PC-9 (cell line): ENCODE results near the gene DOCK2. TPM values are rescaled to one million over a fixed set of nuclear protein-coding genes. Genes with fewer than 3 reads are reported as not detected.

Experiments used
- BruUV-seq: library from RNA; stranded (reverse); fragments of 400-500 nt; replicated peaks from 2 replicates; lab custom pipeline; 2021; lab: Mats Ljungman, UMichigan
- CTCF ChIA-PET: fragments of 300-600 bp; sonication (Branson Sonifier 250); formaldehyde crosslinking; loops from one replicate; lab custom pipeline; 2022; ENCODE audit warnings: antibody characterized with exemption; lab: Charles Lee
- POLR2A ChIA-PET: fragments of 300-600 bp; sonication (Branson Sonifier 250); formaldehyde crosslinking; loops from one replicate; lab custom pipeline; 2022; ENCODE audit warnings: antibody characterized with exemption; ENCODE audit not compliant: unreplicated experiment; lab: Charles Lee
- DNase-seq, 2 experiments: peaks; one replicate each; pipeline versions ENCODE4 v3.0.0 to v3.0.0-alpha.2; 2015 to 2022; ENCODE audit warnings: mixed read lengths in 1 of 2
- H2AFZ ChIP-seq: fragments of 200-600 bp; sonication (generic); 2 replicates; pipeline ENCODE4 v1.8.1; 2017; ENCODE audit warnings: antibody characterized with exemption
- H3F3A ChIP-seq: fragments of 200-600 bp; sonication (generic); 2 replicates; pipeline ENCODE4 v1.8.1; 2017; ENCODE audit warnings: antibody characterized with exemption, mild to moderate bottlenecking, low read depth; ENCODE audit not compliant: insufficient read depth
- H3K27ac ChIP-seq: fragments of 200-600 bp; sonication (generic); 2 replicates; pipeline ENCODE4 v1.6.1; 2016; ENCODE audit warnings: mixed run types
- H3K27me3 ChIP-seq: fragments of 200-600 bp; sonication (generic); 2 replicates; pipeline ENCODE4 v1.6.1; 2016; ENCODE audit warnings: low read depth, mixed run types; ENCODE audit not compliant: insufficient read depth
- H3K36me3 ChIP-seq: fragments of 200-600 bp; sonication (generic); 2 replicates; pipeline ENCODE4 v1.6.1; 2016; ENCODE audit warnings: low read depth, mixed run types
- H3K4me1 ChIP-seq: fragments of 200-600 bp; sonication (generic); replicated peaks from 2 replicates; pipeline ENCODE4 v1.6.1; 2016; ENCODE audit warnings: mixed run types; ENCODE audit not compliant: insufficient read depth
- H3K4me2 ChIP-seq: fragments of 200-600 bp; sonication (generic); 2 replicates; pipeline ENCODE4 v1.6.1; 2017; ENCODE audit warnings: mixed run types
- H3K4me3 ChIP-seq: fragments of 200-600 bp; sonication (generic); 2 replicates; pipeline ENCODE4 v1.6.1; 2016; ENCODE audit warnings: mixed run types
- H3K79me2 ChIP-seq: fragments of 200-600 bp; sonication (generic); 2 replicates; pipeline ENCODE4 v1.6.1; 2017; ENCODE audit warnings: low read depth, mixed run types
- H3K9me2 ChIP-seq: fragments of 200-600 bp; sonication (generic); 2 replicates; pipeline ENCODE4 v1.8.1; 2017; ENCODE audit warnings: mild to moderate bottlenecking; ENCODE audit not compliant: insufficient read depth
- H3K9me3 ChIP-seq: fragments of 200-600 bp; sonication (generic); 2 replicates; pipeline ENCODE4 v1.8.1; 2016; ENCODE audit warnings: low read depth; ENCODE audit not compliant: insufficient read depth
- H4K20me1 ChIP-seq: fragments of 200-600 bp; sonication (generic); 2 replicates; pipeline ENCODE4 v1.8.1; 2017; ENCODE audit not compliant: insufficient read depth
- EZH2 ChIP-seq: fragments of 200-600 bp; sonication (generic); IDR thresholded peaks from 2 replicates; pipeline ENCODE4 v1.8.0; 2017; ENCODE audit warnings: antibody characterized with exemption, low read depth
- intact Hi-C: fragments of 100-400 bp; cut with micrococcal nuclease; formaldehyde crosslinking; loops from one replicate; pipeline ENCODE4 v1.10.0; 2022; ENCODE audit not compliant: unreplicated experiment
- total RNA-seq: library from RNA; stranded (reverse); gene quantifications from 2 replicates; pipeline ENCODE4 v1.2.3, GENCODE V29; 2021
- TF ChIP-seq, protein P1 (sequence below): fragments of 200-600 bp; sonication (generic); conservative IDR thresholded peaks from 2 replicates; pipeline ENCODE4 v1.6.1; 2017; ENCODE audit warnings: mixed run types, antibody characterized with exemption, mild to moderate bottlenecking, moderate library complexity

DOCK2 gene
- total RNA-seq, 1 experiment from 2014 or later = 0.41 TPM

DNA sequence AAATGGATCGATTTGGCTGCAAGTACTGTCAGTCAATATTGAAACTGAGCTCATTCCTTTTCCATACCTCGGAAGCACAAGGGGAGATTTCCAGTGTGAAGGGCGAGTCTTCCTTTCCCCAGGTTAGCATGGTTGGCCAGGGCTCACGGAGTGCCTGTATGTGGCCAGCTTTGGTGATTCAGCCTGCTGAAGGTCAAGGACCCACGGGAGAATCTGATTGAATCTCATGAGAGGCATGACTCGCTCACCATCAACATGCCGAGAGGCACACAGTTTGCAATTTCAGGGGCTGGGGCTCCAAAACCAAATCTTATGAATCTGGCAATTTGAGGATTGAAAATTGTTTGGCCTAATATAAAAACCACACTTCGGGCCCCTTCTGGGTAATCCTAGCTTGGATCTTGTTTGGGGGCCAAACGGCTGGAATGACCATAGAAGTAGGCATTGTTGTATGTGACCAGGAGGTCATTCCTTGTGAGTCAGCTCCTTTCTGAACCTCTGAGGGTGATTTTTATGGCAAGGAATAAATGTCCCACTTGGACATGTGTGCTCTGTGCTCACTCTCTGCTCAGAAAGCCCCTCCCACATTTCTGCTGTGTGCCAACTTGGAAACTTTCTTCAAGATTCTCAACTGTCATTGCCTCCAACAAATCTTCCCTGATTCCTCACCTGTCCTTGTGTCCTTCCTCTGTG, 69.8 kb downstream of the DOCK2 start:
- Histone ChIP-seq H3K4me2 (no peak overlapping the region), H3K4me3 (no peak overlapping the region), H3K79me2 (no peaks in the 10 kb centered on the region), H3K9me2 (no peaks in the 10 kb centered on the region), H4K20me1 (no peaks in the 10 kb centered on the region), H3K36me3 (no peaks in the 10 kb centered on the region), H3K4me1 (no peaks in the 10 kb centered on the region), H3F3A (no peaks in the 10 kb centered on the region), H3K27me3 (no peaks in the 10 kb centered on the region), H3K9me3 (no peaks in the 10 kb centered on the region), H2AFZ (no peak overlapping the region), H3K27ac (no peak overlapping the region)
- DNase-seq = no peak
- no peak for TF ChIP-seq EZH2
- TF ChIP-seq, protein P1, sequence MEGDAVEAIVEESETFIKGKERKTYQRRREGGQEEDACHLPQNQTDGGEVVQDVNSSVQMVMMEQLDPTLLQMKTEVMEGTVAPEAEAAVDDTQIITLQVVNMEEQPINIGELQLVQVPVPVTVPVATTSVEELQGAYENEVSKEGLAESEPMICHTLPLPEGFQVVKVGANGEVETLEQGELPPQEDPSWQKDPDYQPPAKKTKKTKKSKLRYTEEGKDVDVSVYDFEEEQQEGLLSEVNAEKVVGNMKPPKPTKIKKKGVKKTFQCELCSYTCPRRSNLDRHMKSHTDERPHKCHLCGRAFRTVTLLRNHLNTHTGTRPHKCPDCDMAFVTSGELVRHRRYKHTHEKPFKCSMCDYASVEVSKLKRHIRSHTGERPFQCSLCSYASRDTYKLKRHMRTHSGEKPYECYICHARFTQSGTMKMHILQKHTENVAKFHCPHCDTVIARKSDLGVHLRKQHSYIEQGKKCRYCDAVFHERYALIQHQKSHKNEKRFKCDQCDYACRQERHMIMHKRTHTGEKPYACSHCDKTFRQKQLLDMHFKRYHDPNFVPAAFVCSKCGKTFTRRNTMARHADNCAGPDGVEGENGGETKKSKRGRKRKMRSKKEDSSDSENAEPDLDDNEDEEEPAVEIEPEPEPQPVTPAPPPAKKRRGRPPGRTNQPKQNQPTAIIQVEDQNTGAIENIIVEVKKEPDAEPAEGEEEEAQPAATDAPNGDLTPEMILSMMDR = no peak
- CTCF ChIA-PET = interaction anchor here (0.6 kb wide), 1 partner anchor 264 kb away, joined by 3 read pairs; no protein-coding TSS in a partner anchor
- BruUV-seq = no TSS peak
- POLR2A ChIA-PET = no interaction called here
- intact Hi-C loops = loop anchor here (1.0 to 10.0 kb wide), 2 partner anchors 273 to 478 kb away; partner anchors contain the start of gene INSYN2B

DNA sequence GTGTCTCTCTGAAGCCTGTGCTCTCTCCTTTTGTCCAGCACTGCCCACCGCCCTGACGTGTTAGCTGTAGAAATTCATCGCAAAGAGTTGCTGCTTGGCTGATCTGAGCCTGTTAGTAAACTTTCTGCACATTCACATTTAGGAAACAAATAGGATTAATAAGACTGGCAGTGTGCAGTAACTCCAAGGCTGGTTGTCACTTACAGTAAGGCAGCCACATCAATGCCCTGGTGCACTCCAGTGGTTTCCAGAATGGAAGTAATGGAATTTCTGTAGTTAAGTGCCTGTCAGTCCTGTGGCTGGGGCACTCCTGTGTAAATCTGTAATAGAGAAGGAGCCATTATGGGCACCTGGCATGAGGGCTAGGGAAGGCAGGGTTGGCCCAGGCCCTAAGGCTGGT, 70.6 kb downstream of the DOCK2 start:
- H3K9me2 ChIP-seq = no peaks in the 10 kb centered on the region; the same call in 1 of the 2 replicates
- no peak overlapping the region for H3K4me3 ChIP-seq
- CTCF ChIA-PET = no interaction called here
- no peak overlapping the region for H3K4me2 ChIP-seq
- no peaks in the 10 kb centered on the region for H3K27me3 ChIP-seq
- H3K27ac ChIP-seq = no peak overlapping the region
- no peaks in the 10 kb centered on the region for H4K20me1 ChIP-seq
- TF ChIP-seq, protein P1 = no peak
- no peak for TF ChIP-seq EZH2
- no peaks in the 10 kb centered on the region for H3K4me1 ChIP-seq
- H3K36me3 ChIP-seq = no peaks in the 10 kb centered on the region
- H3K79me2 ChIP-seq = no peaks in the 10 kb centered on the region
- no peak for DNase-seq
- intact Hi-C loops = loop anchor here (10.0 kb wide), 1 partner anchor 477 kb away; no protein-coding TSS in a partner anchor
- no TSS peak for BruUV-seq
- no peaks in the 10 kb centered on the region for H3F3A ChIP-seq
- POLR2A ChIA-PET = no interaction called here
- no peaks in the 10 kb centered on the region for H3K9me3 ChIP-seq
- H2AFZ ChIP-seq = no peak overlapping the region

DNA sequence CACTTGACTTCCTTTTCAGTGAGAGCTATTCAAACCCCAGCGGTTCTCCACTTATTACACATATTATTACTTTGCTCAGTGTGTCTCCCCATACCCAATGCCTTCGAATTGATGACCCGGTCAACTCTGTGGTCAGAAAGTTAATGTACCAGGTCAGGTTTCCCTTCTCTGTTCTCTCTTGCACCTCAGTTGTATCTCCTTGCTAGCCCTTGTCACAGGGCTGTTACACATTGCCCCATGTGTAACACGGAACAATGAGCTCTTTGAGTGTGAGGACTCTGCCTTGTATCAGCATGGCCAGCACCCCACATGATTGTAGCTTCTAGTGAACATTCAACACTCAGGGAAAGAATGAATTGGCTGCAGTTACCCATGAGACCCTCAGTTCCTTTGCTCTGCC, 73.6 kb downstream of the DOCK2 start:
- intact Hi-C loops = no loop called here
- no peaks in the 10 kb centered on the region for H3K79me2 ChIP-seq
- H3K27ac ChIP-seq = no peak overlapping the region
- CTCF ChIA-PET = no interaction called here
- no peak overlapping the region for H3K4me2 ChIP-seq
- no peaks in the 10 kb centered on the region for H3K27me3 ChIP-seq
- TF ChIP-seq EZH2 = no peak
- TF ChIP-seq, protein P1 = no peak
- no peaks in the 10 kb centered on the region for H3F3A ChIP-seq
- BruUV-seq = no TSS peak
- no peak overlapping the region for H3K4me3 ChIP-seq
- no peaks in the 10 kb centered on the region for H3K4me1 ChIP-seq
- H3K9me3 ChIP-seq = 0 out of 2 replicates have a peak, but pooled peaks cover 2% of the 10 kb centered on the region
- no peak for DNase-seq
- H3K9me2 ChIP-seq = no peaks in the 10 kb centered on the region; the same call in 1 of the 2 replicates
- no peak overlapping the region for H2AFZ ChIP-seq
- POLR2A ChIA-PET = no interaction called here
- no peaks in the 10 kb centered on the region for H4K20me1 ChIP-seq
- no peaks in the 10 kb centered on the region for H3K36me3 ChIP-seq
